HTR-8/SVneo (cell line): ENCODE measurements around the gene UBP1.
"Not testable (repeated sequence)": the region's sequence is repeated elsewhere in the genome, so short reads cannot be mapped to it uniquely, and the experiment has no call there.

Source experiments
- DNase-seq: peaks from one replicate; pipeline ENCODE4 v3.0.0; 2011; ENCODE audit warnings: low spot score, mixed read lengths; ENCODE audit not compliant: insufficient read length
- FAIRE-seq: peaks from 2 replicates; lab custom pipeline; 2011; peaks lifted over from hg19 to GRCh38; lab: Jason Lieb, UNC

Gene UBP1

DNA sequence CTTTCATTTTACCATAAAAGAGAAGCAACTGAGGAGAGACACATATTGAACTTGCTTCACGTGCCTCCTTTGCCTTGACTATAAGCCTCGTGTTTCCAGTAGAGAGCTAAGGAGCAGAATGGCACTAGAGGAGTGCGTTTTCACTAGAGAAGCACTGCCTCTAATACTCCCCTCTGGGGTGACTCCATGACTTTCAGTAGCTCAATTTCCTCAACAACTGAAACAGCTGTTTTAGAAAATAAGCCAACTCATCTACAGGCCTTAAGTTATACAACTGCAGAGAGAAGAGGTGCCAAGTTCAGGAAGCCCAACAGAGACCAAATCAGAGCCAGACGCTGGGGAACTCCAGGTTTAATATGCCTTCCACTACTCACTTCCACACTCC is 1.9 kb downstream of the UBP1 start:
- FAIRE-seq (no peak), DNase-seq (no peak)

DNA sequence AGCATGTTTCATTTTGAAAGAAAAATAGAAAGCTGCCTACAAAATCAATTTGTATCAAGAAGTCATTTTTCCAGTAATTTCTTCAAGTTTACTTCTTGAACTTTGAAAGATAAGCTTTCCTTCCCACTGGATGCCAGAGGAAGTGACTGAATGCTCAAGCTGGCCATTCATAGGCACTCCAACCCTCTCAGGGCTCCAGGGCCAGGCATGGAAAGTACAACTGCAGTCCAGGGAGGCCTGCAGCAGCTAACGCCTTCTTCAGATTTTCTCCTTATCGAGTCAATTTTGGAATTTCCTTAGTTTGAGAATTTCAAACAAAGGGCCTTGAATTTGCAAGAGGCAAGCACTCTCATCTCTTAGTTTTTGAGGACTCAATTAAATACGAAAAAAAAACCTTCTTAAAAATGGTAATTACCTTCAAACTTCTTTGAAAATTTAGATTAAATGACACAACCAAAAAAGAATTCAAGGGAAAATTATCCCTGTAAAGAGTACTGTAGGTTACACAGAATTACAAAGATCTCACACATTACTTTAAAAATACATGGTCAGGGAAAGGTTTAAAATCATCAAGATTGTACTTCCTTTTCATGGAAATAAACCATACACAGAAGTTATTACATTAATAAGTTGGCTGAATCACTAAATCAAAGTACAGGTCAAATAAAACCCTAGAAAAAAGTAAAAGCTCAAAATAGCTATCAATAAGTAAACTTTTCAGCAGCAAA is 2.5 kb downstream of the UBP1 start:
- DNase-seq, result no peak
- no peak for FAIRE-seq

- FAIRE-seq, result no peak
- DNase-seq, result no peak
These were observed 6.4 kb downstream of the UBP1 start for GRCh38 chr3:33433843-33434242.

DNA sequence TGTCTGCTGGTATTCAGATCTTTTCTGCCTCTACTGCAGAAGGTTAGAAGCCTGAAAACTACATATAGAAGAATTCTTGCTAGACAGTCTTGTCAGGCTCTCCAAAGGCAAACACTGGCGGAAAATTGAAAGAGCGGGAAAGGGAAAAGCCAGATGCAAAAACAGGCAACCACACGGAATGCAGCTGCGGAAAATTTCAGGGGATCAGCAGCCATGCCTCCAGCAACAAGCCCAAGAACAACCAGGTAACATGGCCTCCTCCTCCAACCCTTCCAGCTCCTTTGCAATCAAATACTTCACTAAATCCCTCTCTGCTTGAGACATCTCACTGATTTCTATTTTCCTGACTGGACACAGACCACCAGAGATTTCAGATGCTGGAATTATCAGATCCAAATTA is 9.6 kb downstream of the UBP1 start:
- no peak for DNase-seq
- FAIRE-seq, result no peak

GRCh38 chr3:33430061-33430460 is 10.1 kb downstream of the UBP1 start:
- no peak for DNase-seq
- no peak for FAIRE-seq

- DNase-seq, FAIRE-seq: not testable (repeated sequence)
These were observed 10.9 kb downstream of the UBP1 start for GRCh38 chr3:33429306-33429705.

- FAIRE-seq (no peak), DNase-seq (no peak)
These were observed 11.5 kb downstream of the UBP1 start for GRCh38 chr3:33428734-33429133.

DNA sequence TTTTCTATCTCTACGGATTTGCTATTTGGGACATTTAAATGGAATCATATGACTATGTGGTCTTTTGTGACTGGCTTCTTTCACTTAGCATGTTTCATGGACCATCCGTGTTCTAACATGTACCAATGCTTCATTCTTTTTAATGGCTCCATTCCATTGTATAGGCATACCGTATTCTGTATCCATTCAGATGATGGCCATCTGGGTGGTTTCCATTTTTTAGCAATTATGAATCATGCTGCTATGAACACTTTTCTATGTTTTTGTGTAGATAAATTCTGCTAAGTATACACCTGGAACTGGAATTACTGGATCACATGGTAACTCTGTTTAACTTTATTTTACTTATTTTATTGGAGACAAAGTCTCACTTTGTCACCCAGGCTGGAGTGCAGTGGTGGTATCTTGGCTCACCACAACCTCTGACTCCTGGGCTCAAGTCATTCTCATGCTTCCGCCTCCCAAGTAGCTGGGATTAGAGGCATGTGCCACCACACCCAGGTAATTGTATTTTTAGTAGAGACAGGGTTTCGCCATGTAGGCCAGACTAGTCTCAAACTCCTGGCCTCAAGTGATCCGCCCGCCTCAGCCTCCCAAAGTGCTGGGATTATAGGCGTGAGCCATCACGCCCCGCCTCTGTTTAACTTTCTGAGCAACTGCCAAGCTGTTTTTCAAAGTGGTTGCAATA is 13.4 kb downstream of the UBP1 start:
- FAIRE-seq, result no peak

DNA sequence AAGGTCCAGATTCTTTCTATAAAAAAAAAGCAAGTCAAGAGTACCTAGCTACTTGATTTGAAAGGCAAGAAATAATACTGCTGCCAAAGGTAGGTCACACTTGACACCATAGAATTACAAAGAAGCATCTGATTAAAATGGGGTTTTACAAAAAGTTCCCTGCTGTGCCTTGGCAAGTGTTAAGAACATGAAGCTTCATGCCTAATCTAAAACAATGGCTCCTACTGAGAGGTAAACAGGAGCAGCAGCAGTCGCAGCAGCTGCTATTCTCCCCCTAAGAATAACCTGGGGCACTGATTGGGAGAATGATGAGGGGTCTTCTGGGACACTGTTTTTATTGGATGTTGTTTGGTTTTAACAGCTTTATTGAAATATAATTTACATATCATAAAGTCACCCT is 14.1 kb downstream of the UBP1 start:
- FAIRE-seq (no peak), DNase-seq (no peak)

More for the DNA sequence above, 13.4 kb downstream of the UBP1 start:
- no peak for DNase-seq

GRCh38 chr3:33425453-33425852 is 14.8 kb downstream of the UBP1 start:
- FAIRE-seq (peak; percentile 20), DNase-seq (no peak)

GRCh38 chr3:33424606-33425452 is 15.4 kb downstream of the UBP1 start:
- no peak for FAIRE-seq
- no peak for DNase-seq

DNA sequence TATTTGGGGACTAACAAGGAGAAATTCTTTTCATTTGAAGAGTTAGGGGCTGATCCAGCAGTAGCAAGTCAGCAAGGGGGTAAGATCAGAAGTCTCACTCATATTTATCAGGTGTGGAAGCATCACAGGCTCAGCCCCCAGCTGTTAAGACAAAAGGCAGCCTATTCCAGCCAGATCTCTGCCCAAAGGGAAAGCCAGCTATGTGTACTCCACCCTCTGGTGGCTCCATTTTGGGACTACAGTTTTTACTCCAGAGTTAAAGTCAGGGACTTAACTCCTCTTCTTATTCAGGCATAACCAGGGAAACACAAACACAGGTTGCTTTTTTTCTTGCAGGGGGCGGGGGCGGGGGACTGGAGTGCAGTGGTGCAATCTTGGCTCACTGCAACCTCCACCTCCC is 19.2 kb downstream of the UBP1 start:
- DNase-seq (no peak), FAIRE-seq (no peak)

- DNase-seq, result no peak
- FAIRE-seq, result no peak
These were observed 20.3 kb downstream of the UBP1 start for GRCh38 chr3:33419948-33420347.

GRCh38 chr3:33417066-33417673 is 23.0 kb downstream of the UBP1 start:
- FAIRE-seq (no peak), DNase-seq (no peak)

- DNase-seq, FAIRE-seq: not testable (repeated sequence)
These were observed 29.4 kb downstream of the UBP1 start for GRCh38 chr3:33410816-33411215.

- FAIRE-seq, result no peak
These were observed 36.4 kb downstream of the UBP1 start for GRCh38 chr3:33403756-33404155.

GRCh38 chr3:33402936-33403335 is 37.3 kb downstream of the UBP1 start:
- FAIRE-seq (no peak), DNase-seq (no peak)

More at GRCh38 chr3:33403756-33404155, 36.4 kb downstream of the UBP1 start:
- DNase-seq, result no peak

GRCh38 chr3:33401781-33402180 is 38.4 kb downstream of the UBP1 start:
- no peak for FAIRE-seq
- DNase-seq, result no peak

DNA sequence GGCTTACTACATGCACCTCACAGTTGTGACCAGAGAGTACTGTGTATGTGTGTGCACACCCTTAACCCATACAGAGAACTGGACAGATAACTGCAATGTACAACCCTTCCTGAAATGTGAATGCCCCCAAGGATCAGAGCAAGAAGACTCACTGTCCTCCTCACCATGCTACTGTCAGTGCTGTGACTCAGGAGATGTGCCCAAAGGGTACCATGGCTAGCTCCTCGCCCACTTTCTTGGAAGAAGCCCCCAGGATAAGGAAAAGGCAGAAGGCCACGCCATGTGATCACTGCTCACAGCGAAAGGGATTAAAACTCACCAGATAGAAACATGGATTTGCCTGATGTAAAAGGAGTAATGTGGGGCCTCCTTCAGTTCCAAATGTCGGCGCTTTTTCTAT is 41.8 kb downstream of the UBP1 start:
- no peak for DNase-seq
- no peak for FAIRE-seq

- no peak for FAIRE-seq
- no peak for DNase-seq
These were observed 44.3 kb downstream of the UBP1 start for GRCh38 chr3:33395900-33396299.
